Prostate gland (tissue), 2 donors: ENCODE data around the gene SAXO1. TPM values are rescaled to one million over a fixed set of nuclear protein-coding genes. Genes with fewer than 3 reads are reported as not detected.

Experiments used
- DNase-seq: peaks from one replicate; pipeline ENCODE4 v3.0.0-alpha.2; 2019; ENCODE audit warnings: low spot score
- H3K27ac ChIP-seq, 2 donors: fragments of 200-600 bp; sonication (generic); 2 replicates each; pipeline ENCODE4 v1.5.1; 2017 to 2019
- H3K27me3 ChIP-seq: fragments of 200-600 bp; sonication (generic); replicated peaks from 2 replicates; pipeline ENCODE4 v1.5.1; 2019; ENCODE audit not compliant: insufficient read depth
- H3K36me3 ChIP-seq, 2 donors: fragments of 200-600 bp; sonication (generic); 1 replicate in 1 of 2; 2 replicates in 1 of 2; pipeline versions ENCODE4 v1.5.1 to v1.8.1; 2017 to 2019
- H3K4me1 ChIP-seq: fragments of 200-600 bp; sonication (generic); replicated peaks from 2 replicates; pipeline ENCODE4 v1.5.1; 2019
- H3K4me3 ChIP-seq, 2 donors: fragments of 200-600 bp; sonication (generic); 2 replicates each; pipeline ENCODE4 v1.5.1; 2017 to 2019
- H3K9me3 ChIP-seq: fragments of 200-600 bp; sonication (generic); 2 replicates; pipeline ENCODE4 v1.5.1; 2017
- POLR2A ChIP-seq: fragments of 450-650 bp; IDR thresholded peaks from one replicate; pipeline ENCODE4 v1.6.1; 2016; ENCODE audit warnings: antibody characterized with exemption, mild to moderate bottlenecking
- POLR2AphosphoS5 ChIP-seq: sonication (generic); formaldehyde crosslinking; IDR thresholded peaks from one replicate; pipeline ENCODE4 v1.6.1; 2017; ENCODE audit warnings: antibody characterized with exemption
- WGBS: methylation state at CpG from one replicate; pipeline ENCODE4 v1.1.5; 2018; 5-methylcytosine and 5-hydroxymethylcytosine counted together
- intact Hi-C: fragments of 100-400 bp; cut with DNase I; formaldehyde crosslinking; loops from one replicate; pipeline ENCODE4 v1.14.2; 2022
- total RNA-seq, 2 donors: library from RNA; depleted of rRNA; stranded (reverse); fragments of >200 nt; gene quantifications; one replicate each; pipeline ENCODE4 v1.1.0, GENCODE V29; 2016
- TF ChIP-seq, protein P1 (sequence below), 4 experiments: fragments of 200-600 bp in 2 of 4; fragments of 450-650 bp in 2 of 4; sonication (generic) in 2 of 4; IDR thresholded peaks; 1 replicate in 3 of 4; 2 replicates in 1 of 4; pipeline ENCODE4 v1.5.1; 2016 to 2019; ENCODE audit warnings: antibody characterized with exemption in 4 of 4, mild to moderate bottlenecking in 2 of 4, moderate library complexity in 2 of 4

SAXO1 gene
- total RNA-seq, 2 donors from 2014 or later = 0.36 to 6.1 TPM

- Histone ChIP-seq H3K9me3 (no peaks in the 10 kb centered on the region), H3K27ac (no peak overlapping the region), H3K4me3 (no peak overlapping the region), H3K4me1 (no peaks in the 10 kb centered on the region), H3K36me3 (no peaks in the 10 kb centered on the region), H3K27me3 (no peaks in the 10 kb centered on the region)
- intact Hi-C loops = no loop called here
- peak; percentile 34 for DNase-seq
- TF ChIP-seq, protein P1, sequence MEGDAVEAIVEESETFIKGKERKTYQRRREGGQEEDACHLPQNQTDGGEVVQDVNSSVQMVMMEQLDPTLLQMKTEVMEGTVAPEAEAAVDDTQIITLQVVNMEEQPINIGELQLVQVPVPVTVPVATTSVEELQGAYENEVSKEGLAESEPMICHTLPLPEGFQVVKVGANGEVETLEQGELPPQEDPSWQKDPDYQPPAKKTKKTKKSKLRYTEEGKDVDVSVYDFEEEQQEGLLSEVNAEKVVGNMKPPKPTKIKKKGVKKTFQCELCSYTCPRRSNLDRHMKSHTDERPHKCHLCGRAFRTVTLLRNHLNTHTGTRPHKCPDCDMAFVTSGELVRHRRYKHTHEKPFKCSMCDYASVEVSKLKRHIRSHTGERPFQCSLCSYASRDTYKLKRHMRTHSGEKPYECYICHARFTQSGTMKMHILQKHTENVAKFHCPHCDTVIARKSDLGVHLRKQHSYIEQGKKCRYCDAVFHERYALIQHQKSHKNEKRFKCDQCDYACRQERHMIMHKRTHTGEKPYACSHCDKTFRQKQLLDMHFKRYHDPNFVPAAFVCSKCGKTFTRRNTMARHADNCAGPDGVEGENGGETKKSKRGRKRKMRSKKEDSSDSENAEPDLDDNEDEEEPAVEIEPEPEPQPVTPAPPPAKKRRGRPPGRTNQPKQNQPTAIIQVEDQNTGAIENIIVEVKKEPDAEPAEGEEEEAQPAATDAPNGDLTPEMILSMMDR (IDR thresholded peaks at IDR 0.05) = no peak
- TF ChIP-seq POLR2AphosphoS5 (no peak), POLR2A (no peak)
- WGBS = 23% methylated on average over 5 of the region's 5 CpGs
These were observed 50.8 kb downstream of the SAXO1 start for GRCh38 chr9:18982262-18982620.

DNA sequence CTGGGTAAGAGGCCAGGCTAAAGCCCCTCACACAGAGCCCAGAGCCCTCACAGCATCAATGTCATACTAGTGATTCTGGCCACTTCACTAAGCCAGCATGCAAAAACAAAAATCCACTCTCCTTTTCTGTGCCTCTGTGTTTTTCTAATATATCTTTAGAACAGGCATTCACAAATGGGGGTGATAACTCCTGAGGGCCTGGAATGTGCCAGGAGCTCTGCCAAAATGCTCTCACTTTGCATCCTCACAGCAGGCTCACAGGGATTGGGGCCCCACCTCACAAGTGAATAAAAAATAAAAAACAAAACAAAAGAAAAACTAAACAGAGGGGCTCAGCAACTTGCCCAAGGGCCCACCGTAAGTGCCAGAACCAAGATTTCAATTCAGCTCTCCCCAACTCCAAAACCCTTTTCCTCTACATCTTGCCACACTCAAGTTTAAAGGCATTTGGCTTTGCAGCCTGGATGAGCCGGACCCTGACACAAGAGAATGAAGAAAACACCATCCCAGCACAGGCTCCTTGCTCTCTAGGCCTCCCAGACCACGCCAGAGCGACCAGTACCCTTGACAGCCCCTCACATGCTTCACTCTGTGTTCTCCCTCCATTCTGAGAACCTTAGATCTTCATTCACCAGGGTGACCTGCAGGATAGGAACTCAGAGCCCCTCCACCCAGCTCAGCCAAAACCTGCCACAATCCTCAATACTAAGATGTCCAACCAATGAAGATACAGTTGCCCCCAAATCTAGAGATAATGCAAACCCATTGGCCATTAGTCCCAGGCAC lies 51.3 kb downstream of the SAXO1 start:
- intact Hi-C loops = no loop called here

GRCh38 chr9:18980189-18980588 lies 52.8 kb downstream of the SAXO1 start:
- intact Hi-C loops = no loop called here
- Histone ChIP-seq H3K36me3 (no peaks in the 10 kb centered on the region), H3K27me3 (no peaks in the 10 kb centered on the region), H3K27ac (no peak overlapping the region), H3K4me1 (peaks cover 4% of the 10 kb centered on the region), H3K9me3 (no peaks in the 10 kb centered on the region), H3K4me3 (no peak overlapping the region)
- DNase-seq = no peak
- 21% methylated on average over 1 of the region's 1 CpG for WGBS
- TF ChIP-seq POLR2AphosphoS5 (no peak), POLR2A (no peak)
- TF ChIP-seq, protein P1 (IDR thresholded peaks at IDR 0.05) = no peak

More for the DNA sequence above, 51.3 kb downstream of the SAXO1 start:
- TF ChIP-seq, protein P1 (IDR thresholded peaks at IDR 0.05) = no peak
- TF ChIP-seq POLR2AphosphoS5 = no peak
- no peak for TF ChIP-seq POLR2A
- H3K4me3 ChIP-seq = no peak overlapping the region
- no peaks in the 10 kb centered on the region for H3K36me3 ChIP-seq
- H3K27me3 ChIP-seq = no peaks in the 10 kb centered on the region
- no peaks in the 10 kb centered on the region for H3K9me3 ChIP-seq
- H3K4me1 ChIP-seq = peaks cover 4% of the 10 kb centered on the region
- H3K27ac ChIP-seq = no peak overlapping the region
- WGBS = 79% methylated on average over 4 of the region's 4 CpGs
- no peak for DNase-seq

DNA sequence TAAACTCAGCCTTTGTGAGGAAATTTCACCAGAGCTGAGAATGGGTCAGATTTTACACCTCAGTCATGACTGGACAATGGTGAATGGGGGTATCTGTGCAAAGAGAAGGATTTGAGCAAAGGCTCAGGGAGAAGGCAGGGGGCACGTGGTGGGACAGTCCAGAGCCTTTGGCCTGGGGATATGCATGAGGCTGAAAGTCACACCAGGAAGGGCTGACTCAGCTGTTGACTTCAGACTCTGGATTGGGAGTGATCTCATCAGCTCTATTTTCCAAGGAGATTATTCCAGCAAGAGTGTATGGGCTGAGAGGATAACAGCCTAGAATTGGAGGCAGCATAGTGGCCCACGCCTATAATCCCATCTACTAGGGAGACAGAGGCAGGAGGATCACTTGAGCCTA lies 53.6 kb downstream of the SAXO1 start:
- TF ChIP-seq POLR2AphosphoS5 (no peak), POLR2A (no peak)
- TF ChIP-seq, protein P1 (IDR thresholded peaks at IDR 0.05) = no peak
- Histone ChIP-seq H3K4me3 (no peak overlapping the region), H3K4me1 (peaks cover 4% of the 10 kb centered on the region), H3K36me3 (no peaks in the 10 kb centered on the region), H3K27me3 (no peaks in the 10 kb centered on the region), H3K9me3 (no peaks in the 10 kb centered on the region), H3K27ac (no peak overlapping the region)
- 79% methylated on average over 2 of the region's 2 CpGs for WGBS
- intact Hi-C loops = no loop called here
- no peak for DNase-seq

DNA sequence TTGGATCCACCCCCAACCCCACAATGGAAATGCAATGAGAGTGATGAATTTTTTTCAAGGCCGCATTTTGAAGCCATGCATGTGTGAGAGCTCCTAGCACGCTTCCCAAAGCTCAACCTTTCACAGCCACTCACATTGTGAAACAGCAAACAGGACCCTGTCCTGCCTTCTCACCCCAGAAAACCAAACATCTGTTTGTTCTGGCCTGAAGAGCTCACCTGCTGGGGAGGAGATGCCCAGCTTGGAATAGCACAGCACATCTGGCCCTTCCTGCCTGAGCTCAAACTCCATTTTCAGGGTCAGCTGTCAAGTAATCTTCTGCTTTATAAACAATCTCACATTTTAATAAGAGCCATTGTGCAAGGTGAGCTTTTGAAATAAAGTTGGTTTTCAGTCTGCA lies 54.8 kb downstream of the SAXO1 start:
- Histone ChIP-seq H3K4me1 (peaks cover 4% of the 10 kb centered on the region), H3K27me3 (no peaks in the 10 kb centered on the region), H3K9me3 (no peaks in the 10 kb centered on the region), H3K27ac (no peak overlapping the region), H3K36me3 (no peaks in the 10 kb centered on the region), H3K4me3 (no peak overlapping the region)
- DNase-seq = no peak
- intact Hi-C loops = no loop called here
- WGBS = 100% methylated on average over 2 of the region's 2 CpGs
- no peak for TF ChIP-seq POLR2A
- no peak for TF ChIP-seq POLR2AphosphoS5
- TF ChIP-seq, protein P1 (IDR thresholded peaks at IDR 0.05) = no peak
